T-cell (primary cell): ENCODE data around the gene ZNF343. TPM values are rescaled to one million over a fixed set of nuclear protein-coding genes. Genes with fewer than 3 reads are reported as not detected.

Experiments
- total RNA-seq, 35 experiments: library from RNA in 6 of 35; stranded (reverse) in 6 of 35; fragments of 120-200 nt in 1 of 35; gene quantifications; one replicate each; pipeline versions ENCODE4 v1.2.1 to v1.2.4 and lab custom pipeline; 2013 to 2026

The ZNF343 gene
- total RNA-seq, 5 donors from 2014 or later (not counting 1 experiment from before 2014, with no cell fraction given), result 7.6 to 14.2 (median 10.9) TPM

Other genes starting within 250 kb of the ZNF343 start
- gene TGM3, start 212.9 kb downstream of the ZNF343 start, total RNA-seq, result not detected
- not detected for gene TGM6, start 128.0 kb downstream of the ZNF343 start, total RNA-seq
- 100 to 1,000 TPM; 120 to 139 (median 128) TPM for gene SNRPB, start 38.1 kb downstream of the ZNF343 start, total RNA-seq
- not detected for gene TMC2, start 27.7 kb upstream of the ZNF343 start, total RNA-seq
- gene NOP56, start 143.7 kb upstream of the ZNF343 start, total RNA-seq, result 100 to 1,000 TPM; 243 to 279 (median 270) TPM
- 100 to 1,000 TPM; 101 to 147 (median 117) TPM for gene IDH3B, start 155.3 kb upstream of the ZNF343 start, total RNA-seq
- gene EBF4, start 183.9 kb upstream of the ZNF343 start, total RNA-seq, result 10 to 100 TPM in 1 of 5 donors, 1 to 10 TPM in 4; 4.2 to 10.5 (median 6.8) TPM